NT2/D1 (cell line): ENCODE results near the gene ELMOD2.
"Not testable (repeated sequence)": the region's sequence is repeated elsewhere in the genome, so short reads cannot be mapped to it uniquely, and the experiment has no call there.

ENCODE experiments used
- DNase-seq: peaks from one replicate; pipeline ENCODE4 v3.0.0-alpha.2; 2011; ENCODE audit warnings: low read depth, low spot score
- H3K27me3 ChIP-seq: 2 replicates; pipeline ENCODE4 v1.6.0; 2011; ENCODE audit warnings: mild to moderate bottlenecking; ENCODE audit not compliant: insufficient read length, insufficient read depth
- H3K36me3 ChIP-seq: 2 replicates; pipeline ENCODE4 v1.6.1; 2011; ENCODE audit warnings: mild to moderate bottlenecking, low read length, mixed read lengths; ENCODE audit not compliant: insufficient read depth, insufficient read length
- H3K4me1 ChIP-seq: 2 replicates; pipeline ENCODE4 v1.5.1; 2011; ENCODE audit not compliant: insufficient read depth, insufficient read length
- H3K4me3 ChIP-seq: 2 replicates; pipeline ENCODE4 v1.5.1; 2011; ENCODE audit warnings: low read depth; ENCODE audit not compliant: insufficient read length
- H3K9ac ChIP-seq: 2 replicates; pipeline ENCODE4 v1.6.0; 2011; ENCODE audit warnings: low read depth; ENCODE audit not compliant: insufficient read length
- H3K9me3 ChIP-seq: 2 replicates; pipeline ENCODE4 v1.5.1; 2011; ENCODE audit warnings: mild to moderate bottlenecking, low read length; ENCODE audit not compliant: insufficient read depth
- SUZ12 ChIP-seq: IDR thresholded peaks from 2 replicates; pipeline ENCODE4 v1.6.1; 2011; ENCODE audit not compliant: insufficient read length, insufficient read depth; ENCODE audit errors: extremely low read depth
- YY1 ChIP-seq: IDR thresholded peaks from 2 replicates; pipeline ENCODE4 v1.6.1; 2011; ENCODE audit not compliant: insufficient read length, insufficient read depth
- ZNF274 ChIP-seq: IDR thresholded peaks from 2 replicates; pipeline ENCODE4 v1.6.1; 2011; ENCODE audit warnings: mild to moderate bottlenecking, low read depth, low read length

Gene ELMOD2

DNA sequence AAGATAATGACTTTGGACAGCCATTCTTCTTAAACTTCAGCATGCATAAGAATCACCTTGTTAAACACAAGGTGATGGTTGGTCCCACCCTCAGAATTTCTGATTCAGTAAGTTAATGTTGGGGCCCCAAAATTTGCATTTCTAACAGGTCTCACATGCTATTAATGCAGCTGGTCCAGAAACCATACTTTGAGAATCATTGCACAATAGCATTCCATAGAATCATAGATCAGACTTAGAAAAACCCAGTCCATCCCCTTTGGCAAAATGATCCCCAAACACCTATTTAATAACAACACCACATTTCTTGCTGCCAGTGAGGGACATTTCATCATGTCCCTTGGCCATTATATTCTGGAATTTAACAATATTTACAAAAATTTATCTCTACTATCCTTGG is 19.7 kb upstream of the ELMOD2 start:
- no peak for TF ChIP-seq YY1
- TF ChIP-seq ZNF274, result no peak
- no peak for TF ChIP-seq SUZ12
- H3K27me3 ChIP-seq, result no peaks in the 10 kb centered on the region

GRCh38 chr4:140513765-140514164 is 10.2 kb upstream of the ELMOD2 start:
- H3K9ac ChIP-seq, H3K36me3 ChIP-seq, H3K9me3 ChIP-seq, H3K4me1 ChIP-seq, DNase-seq, H3K4me3 ChIP-seq, H3K27me3 ChIP-seq: not testable (repeated sequence)

More for the DNA sequence above, 19.7 kb upstream of the ELMOD2 start:
- no peaks in the 10 kb centered on the region for H3K4me1 ChIP-seq
- no peak overlapping the region for H3K9ac ChIP-seq
- H3K4me3 ChIP-seq, result no peak overlapping the region
- H3K36me3 ChIP-seq, result no peaks in the 10 kb centered on the region
- peaks cover 14% of the 10 kb centered on the region; the same call in 1 of the 2 replicates for H3K9me3 ChIP-seq
- no peak for DNase-seq

DNA sequence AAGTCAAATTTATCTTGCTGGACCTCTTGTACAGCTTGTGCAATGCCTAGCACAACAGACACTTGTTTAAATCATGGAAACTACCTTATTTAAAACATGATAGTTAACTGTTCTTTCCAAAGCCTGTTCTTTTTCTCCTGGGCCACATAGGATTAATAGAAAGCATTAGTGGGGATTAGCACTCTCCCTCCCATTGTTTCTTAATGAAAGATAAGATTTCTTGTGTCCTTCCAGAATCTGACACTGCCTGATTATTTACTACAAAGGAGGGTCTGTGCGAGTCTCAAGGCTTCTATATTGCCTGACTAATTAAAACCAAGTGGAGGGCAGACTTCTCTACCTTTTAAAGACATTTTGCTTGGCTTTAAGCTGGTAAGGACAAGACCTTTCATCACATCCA is 8.5 kb upstream of the ELMOD2 start:
- TF ChIP-seq YY1, result no peak
- no peak for TF ChIP-seq SUZ12
- no peak for TF ChIP-seq ZNF274
- no peaks in the 10 kb centered on the region for H3K27me3 ChIP-seq
- H3K4me3 ChIP-seq, result no peak overlapping the region
- no peaks in the 10 kb centered on the region for H3K36me3 ChIP-seq
- no peaks in the 10 kb centered on the region for H3K4me1 ChIP-seq
- no peak for DNase-seq
- H3K9ac ChIP-seq, result no peak overlapping the region
- no peaks in the 10 kb centered on the region for H3K9me3 ChIP-seq

- Histone ChIP-seq H3K9me3 (no peaks in the 10 kb centered on the region), H3K4me1 (no peaks in the 10 kb centered on the region), H3K4me3 (no peak overlapping the region), H3K36me3 (peaks cover 26% of the 10 kb centered on the region), H3K9ac (no peak overlapping the region), H3K27me3 (no peaks in the 10 kb centered on the region)
- no peak for DNase-seq
- TF ChIP-seq SUZ12 (no peak), YY1 (no peak), ZNF274 (no peak)
These were observed 555 bp upstream of the ELMOD2 start for GRCh38 chr4:140523370-140523856.

DNA sequence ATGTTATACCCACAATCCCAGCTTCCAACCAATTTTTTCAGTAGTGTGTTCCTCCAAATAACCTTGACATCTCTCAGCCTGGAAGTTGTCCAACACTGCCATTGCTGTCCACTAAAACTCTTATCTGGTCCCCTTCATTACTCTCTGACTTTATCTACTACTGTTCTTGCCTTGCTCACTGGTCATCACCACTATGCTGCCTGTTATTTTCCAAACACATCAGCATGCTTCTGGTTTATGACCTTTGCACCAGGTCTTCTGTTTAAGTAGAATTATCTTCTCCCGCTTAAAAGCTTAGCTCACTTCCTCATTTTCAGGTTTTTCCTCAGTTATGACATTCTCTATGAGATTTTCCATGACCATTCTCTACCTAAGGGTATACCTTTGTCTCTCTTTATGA is 5.5 kb downstream of the ELMOD2 start:
- Histone ChIP-seq H3K4me3 (no peak overlapping the region), H3K9ac (no peak overlapping the region), H3K27me3 (no peaks in the 10 kb centered on the region), H3K4me1 (no peaks in the 10 kb centered on the region), H3K36me3 (peaks cover 43% of the 10 kb centered on the region), H3K9me3 (no peaks in the 10 kb centered on the region)
- TF ChIP-seq YY1 (no peak), ZNF274 (no peak)
- no peak for DNase-seq

DNA sequence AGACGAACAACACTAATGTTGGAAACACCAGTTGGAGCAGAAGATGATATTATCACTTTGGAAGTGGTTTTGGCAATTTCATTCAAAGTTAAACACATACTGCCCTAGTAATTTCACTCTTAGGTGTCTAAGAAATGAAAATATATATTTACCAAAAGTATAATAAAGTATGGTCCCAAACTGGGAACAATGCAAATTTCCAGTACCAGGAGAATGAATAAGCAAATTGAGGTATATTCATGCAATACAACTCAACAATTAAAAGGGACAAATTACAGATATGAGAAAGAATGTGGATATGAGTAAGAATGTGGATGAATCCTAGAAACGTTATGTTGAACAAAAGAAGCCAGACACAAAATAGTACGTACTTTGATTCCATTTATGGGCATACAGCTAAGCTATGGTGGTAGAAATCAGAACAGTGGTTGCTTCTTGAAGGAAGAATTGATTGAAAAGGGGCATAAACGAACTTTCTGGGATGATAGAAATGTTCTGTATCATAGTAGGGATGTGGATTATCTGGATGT is 10.0 kb downstream of the ELMOD2 start:
- H3K4me3 ChIP-seq, result no peak overlapping the region
- H3K36me3 ChIP-seq, result peaks cover 32% of the 10 kb centered on the region
- TF ChIP-seq YY1 (no peak), ZNF274 (no peak), SUZ12 (no peak)
- no peaks in the 10 kb centered on the region for H3K27me3 ChIP-seq
- H3K9me3 ChIP-seq, result no peaks in the 10 kb centered on the region
- H3K4me1 ChIP-seq, result no peaks in the 10 kb centered on the region
- DNase-seq, result no peak
- H3K9ac ChIP-seq, result no peak overlapping the region

DNA sequence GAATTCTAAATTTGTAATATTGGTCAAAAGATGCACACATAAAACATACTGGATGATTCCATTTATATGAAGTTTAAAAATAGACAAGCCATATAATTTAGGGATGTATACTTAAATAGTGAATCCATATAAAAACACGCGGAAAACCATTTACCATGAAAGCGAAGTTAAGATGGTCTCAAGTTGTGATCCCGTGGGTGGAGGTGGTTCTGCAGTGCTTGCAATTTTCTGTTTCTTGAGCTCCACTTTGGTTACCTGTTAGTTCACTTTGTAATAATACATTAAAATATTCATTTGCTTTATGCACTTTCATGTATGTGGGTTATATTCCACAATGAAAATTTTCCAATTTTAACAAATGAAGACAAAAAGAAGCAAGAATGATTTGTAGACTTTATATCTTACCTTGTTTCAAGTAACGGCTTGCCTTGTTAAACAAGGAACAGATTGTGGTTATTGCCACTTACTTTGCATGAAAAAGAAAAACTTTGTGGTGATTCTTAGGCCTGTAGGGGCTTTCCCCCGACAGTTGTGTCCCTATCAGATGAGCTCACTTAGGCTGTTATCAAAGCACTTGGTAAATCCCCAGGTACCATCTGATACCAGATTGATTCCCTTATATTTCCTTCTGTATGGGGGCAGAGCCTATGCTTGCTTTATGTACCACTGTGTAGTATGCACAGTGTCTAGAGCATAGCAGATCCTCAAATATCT is 32.6 kb downstream of the ELMOD2 start:
- Histone ChIP-seq H3K9ac (no peak overlapping the region), H3K36me3 (no peaks in the 10 kb centered on the region), H3K27me3 (no peaks in the 10 kb centered on the region), H3K4me1 (no peaks in the 10 kb centered on the region), H3K4me3 (no peak overlapping the region), H3K9me3 (no peaks in the 10 kb centered on the region)
- TF ChIP-seq YY1, result no peak
- no peak for TF ChIP-seq ZNF274
- TF ChIP-seq SUZ12, result no peak
- no peak for DNase-seq
